Neutrophil (primary cell): ENCODE results near the gene SUPT3H.

ENCODE experiments used
- H3K27ac ChIP-seq: fragments of 200-600 bp; sonication (generic); 2 replicates; pipeline ENCODE4 v1.5.1; 2016; ENCODE audit warnings: mild to moderate bottlenecking, moderate library complexity
- H3K27me3 ChIP-seq: fragments of 200-600 bp; sonication (generic); 2 replicates; pipeline ENCODE4 v1.6.0; 2016; ENCODE audit warnings: mild to moderate bottlenecking
- H3K36me3 ChIP-seq: fragments of 200-600 bp; sonication (generic); 2 replicates; pipeline ENCODE4 v1.5.1; 2017
- H3K4me1 ChIP-seq, 2 experiments: fragments of 200-600 bp in 1 of 2; sonication (generic) in 1 of 2; 1 replicate in 1 of 2; 2 replicates in 1 of 2; pipeline versions ENCODE4 v1.5.1 to v1.6.1; 2013 to 2016; ENCODE audit warnings: low read depth in 1 of 2, low read length in 1 of 2, mild to moderate bottlenecking in 1 of 2, moderate library complexity in 1 of 2; ENCODE audit not compliant: control insufficient read depth in 1 of 2, insufficient read depth in 1 of 2
- H3K4me3 ChIP-seq, 2 experiments: fragments of 200-600 bp in 1 of 2; sonication (generic) in 1 of 2; 1 replicate in 1 of 2; 2 replicates in 1 of 2; pipeline ENCODE4 v1.5.1; 2013 to 2016; ENCODE audit warnings: low read depth in 1 of 2, low read length in 1 of 2, mild to moderate bottlenecking in 1 of 2, moderate library complexity in 1 of 2
- H3K9me3 ChIP-seq: fragments of 200-600 bp; sonication (generic); 2 replicates; pipeline ENCODE4 v1.5.1; 2016
- TF ChIP-seq, protein P1 (sequence below): fragments of 200-600 bp; sonication (generic); IDR thresholded peaks from 2 replicates; pipeline ENCODE4 v1.5.1; 2016; ENCODE audit warnings: antibody characterized with exemption

Gene SUPT3H

DNA sequence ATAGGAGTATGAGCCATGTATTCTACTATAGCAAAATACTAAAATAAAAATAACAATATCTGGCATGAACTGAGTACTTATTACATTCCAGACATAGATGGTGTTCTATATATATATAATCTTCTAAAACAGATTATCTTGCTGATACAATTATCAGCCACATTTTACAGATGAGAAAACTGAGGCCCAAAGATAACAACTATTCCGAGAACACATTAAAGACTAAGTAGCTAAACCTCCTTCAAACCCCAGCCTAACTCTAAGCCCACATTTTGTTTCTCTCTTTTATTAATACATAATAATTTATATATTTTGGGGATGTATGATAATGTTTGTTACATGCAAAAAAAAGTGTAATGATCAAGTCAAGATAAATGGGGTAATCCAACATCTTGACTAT is 148.3 kb downstream of the SUPT3H start:
- no peaks in the 10 kb centered on the region for H3K9me3 ChIP-seq
- no peaks in the 10 kb centered on the region for H3K4me1 ChIP-seq
- no peaks in the 10 kb centered on the region for H3K27me3 ChIP-seq
- H3K36me3 ChIP-seq, result no peaks in the 10 kb centered on the region
- no peak overlapping the region for H3K27ac ChIP-seq
- TF ChIP-seq, protein P1, sequence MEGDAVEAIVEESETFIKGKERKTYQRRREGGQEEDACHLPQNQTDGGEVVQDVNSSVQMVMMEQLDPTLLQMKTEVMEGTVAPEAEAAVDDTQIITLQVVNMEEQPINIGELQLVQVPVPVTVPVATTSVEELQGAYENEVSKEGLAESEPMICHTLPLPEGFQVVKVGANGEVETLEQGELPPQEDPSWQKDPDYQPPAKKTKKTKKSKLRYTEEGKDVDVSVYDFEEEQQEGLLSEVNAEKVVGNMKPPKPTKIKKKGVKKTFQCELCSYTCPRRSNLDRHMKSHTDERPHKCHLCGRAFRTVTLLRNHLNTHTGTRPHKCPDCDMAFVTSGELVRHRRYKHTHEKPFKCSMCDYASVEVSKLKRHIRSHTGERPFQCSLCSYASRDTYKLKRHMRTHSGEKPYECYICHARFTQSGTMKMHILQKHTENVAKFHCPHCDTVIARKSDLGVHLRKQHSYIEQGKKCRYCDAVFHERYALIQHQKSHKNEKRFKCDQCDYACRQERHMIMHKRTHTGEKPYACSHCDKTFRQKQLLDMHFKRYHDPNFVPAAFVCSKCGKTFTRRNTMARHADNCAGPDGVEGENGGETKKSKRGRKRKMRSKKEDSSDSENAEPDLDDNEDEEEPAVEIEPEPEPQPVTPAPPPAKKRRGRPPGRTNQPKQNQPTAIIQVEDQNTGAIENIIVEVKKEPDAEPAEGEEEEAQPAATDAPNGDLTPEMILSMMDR, result no peak
- H3K4me3 ChIP-seq, result no peak overlapping the region

DNA sequence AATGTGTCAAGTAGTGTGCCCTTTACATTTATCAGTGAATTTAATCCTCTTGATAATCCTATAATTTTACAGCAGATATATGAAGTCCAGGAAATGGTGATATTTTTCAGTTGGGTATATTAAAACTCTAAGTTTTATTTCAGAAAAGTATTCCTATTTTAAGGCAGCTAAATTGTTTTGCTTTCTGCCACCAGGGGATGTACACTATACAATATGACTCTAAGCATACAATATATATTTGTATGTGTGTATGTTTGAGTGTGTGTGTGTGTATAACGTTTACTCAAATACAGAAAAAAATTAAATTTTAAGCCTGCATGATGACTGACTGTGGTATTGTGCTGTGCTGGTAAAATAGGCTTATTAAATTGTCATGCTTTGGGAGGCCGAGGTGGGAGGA is 151.7 kb downstream of the SUPT3H start:
- Histone ChIP-seq H3K4me1 (no peaks in the 10 kb centered on the region), H3K27me3 (no peaks in the 10 kb centered on the region), H3K9me3 (no peaks in the 10 kb centered on the region), H3K4me3 (no peak overlapping the region), H3K36me3 (no peaks in the 10 kb centered on the region), H3K27ac (no peak overlapping the region)
- TF ChIP-seq, protein P1, result no peak

DNA sequence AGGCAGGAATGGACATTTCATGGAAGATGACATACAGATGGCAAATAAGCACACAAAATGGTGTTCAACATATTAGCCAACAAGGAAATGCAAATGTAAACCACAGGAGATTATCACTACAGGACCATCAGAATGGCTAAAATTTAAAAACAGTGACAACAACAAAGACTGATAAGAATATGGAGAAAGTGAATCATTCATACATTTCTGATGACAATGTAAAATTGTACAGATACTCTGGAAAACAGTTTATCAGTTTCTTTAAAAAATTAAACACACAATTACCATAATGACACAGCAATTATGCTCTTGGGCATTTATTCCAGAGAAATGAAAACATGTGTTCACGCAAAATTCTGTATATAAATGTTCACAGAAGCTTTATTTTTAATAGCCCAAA is 155.4 kb downstream of the SUPT3H start:
- no peaks in the 10 kb centered on the region for H3K36me3 ChIP-seq
- H3K4me1 ChIP-seq, result no peaks in the 10 kb centered on the region
- no peak overlapping the region for H3K4me3 ChIP-seq
- H3K9me3 ChIP-seq, result no peaks in the 10 kb centered on the region
- H3K27ac ChIP-seq, result no peak overlapping the region
- TF ChIP-seq, protein P1, result no peak
- no peaks in the 10 kb centered on the region for H3K27me3 ChIP-seq

DNA sequence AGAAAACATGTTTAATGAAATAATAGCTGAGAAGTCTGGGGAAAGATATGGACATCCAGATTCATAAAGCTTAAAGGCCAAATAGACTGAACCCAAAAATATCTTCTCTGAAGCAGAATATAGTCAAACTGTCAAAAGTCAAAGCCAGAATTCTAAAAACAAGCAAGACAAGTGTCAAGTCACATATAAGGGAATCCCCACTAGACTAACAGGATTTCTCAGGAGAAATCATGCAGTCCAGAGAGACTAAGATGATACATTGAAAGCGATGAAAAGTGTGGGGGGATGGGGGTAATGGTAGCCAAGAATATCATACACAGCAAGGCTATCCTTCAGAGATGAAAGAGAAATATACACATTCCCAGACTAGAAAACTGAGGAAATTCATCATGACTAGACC is 162.0 kb downstream of the SUPT3H start:
- no peaks in the 10 kb centered on the region for H3K27me3 ChIP-seq
- no peaks in the 10 kb centered on the region for H3K36me3 ChIP-seq
- H3K4me1 ChIP-seq, result no peaks in the 10 kb centered on the region
- H3K27ac ChIP-seq, result no peak overlapping the region
- H3K9me3 ChIP-seq, result no peaks in the 10 kb centered on the region
- H3K4me3 ChIP-seq, result no peak overlapping the region
- TF ChIP-seq, protein P1, result no peak

DNA sequence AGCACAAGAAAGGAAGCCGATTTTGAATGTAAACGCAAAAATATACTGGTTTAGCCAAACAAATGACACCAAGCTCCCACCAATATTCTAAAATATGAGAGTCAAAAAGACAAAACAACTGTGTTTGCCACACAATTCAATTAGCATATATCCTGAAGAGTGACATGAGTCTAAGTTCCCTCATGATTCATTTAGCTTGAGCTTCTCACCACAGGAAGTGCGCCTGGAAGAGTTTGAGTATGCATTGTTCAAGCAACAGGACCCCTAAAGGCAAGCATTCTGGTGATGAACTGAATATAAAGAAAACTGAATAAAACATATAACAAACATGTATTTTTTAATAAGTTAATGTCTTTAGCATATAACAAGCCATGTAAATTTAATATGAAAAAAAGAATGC is 164.8 kb downstream of the SUPT3H start:
- H3K27me3 ChIP-seq, result no peaks in the 10 kb centered on the region
- H3K36me3 ChIP-seq, result no peaks in the 10 kb centered on the region
- no peaks in the 10 kb centered on the region for H3K9me3 ChIP-seq
- TF ChIP-seq, protein P1, result no peak
- H3K27ac ChIP-seq, result no peak overlapping the region
- no peak overlapping the region for H3K4me3 ChIP-seq
- H3K4me1 ChIP-seq, result no peaks in the 10 kb centered on the region

DNA sequence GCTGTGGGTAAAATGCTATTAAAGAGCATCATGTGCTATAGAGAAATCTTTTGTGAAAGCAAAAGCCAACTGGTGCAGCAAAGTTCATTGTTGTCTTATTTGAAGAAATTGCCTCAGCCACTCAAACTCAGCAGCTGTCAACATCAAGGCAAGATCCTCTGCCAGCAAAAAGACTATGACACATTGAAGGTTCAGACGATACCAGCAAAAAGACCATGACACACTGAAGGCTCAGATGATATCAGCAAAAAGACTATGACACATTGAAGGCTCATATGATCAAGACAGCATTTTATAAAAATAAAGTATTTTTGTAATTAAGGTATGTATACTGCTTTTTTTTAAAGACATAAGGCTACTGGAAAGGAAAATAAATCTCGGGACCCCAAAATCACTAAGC is 168.0 kb downstream of the SUPT3H start:
- H3K27ac ChIP-seq, result no peak overlapping the region

More for the DNA sequence above, 168.0 kb downstream of the SUPT3H start:
- Histone ChIP-seq H3K4me3 (no peak overlapping the region), H3K4me1 (no peaks in the 10 kb centered on the region), H3K27me3 (no peaks in the 10 kb centered on the region), H3K36me3 (no peaks in the 10 kb centered on the region), H3K9me3 (peaks cover 4% of the 10 kb centered on the region)
- TF ChIP-seq, protein P1, result no peak
